Lower lobe of right lung (tissue), 2 donors: ENCODE measurements around the gene SPAG16. TPM values are rescaled to one million over a fixed set of nuclear protein-coding genes. Genes with fewer than 3 reads are reported as not detected.

Experiments used
- ATAC-seq, 2 donors: fragments of 200-7000 bp; cut with Tn5 transposase; one replicate each; pipeline ENCODE4 v1.9.1; 2020 to 2022; ENCODE audit warnings: mild to moderate bottlenecking in 2 of 2, moderate library complexity in 2 of 2
- DNase-seq: peaks from one replicate; pipeline ENCODE4 v3.0.0-alpha.2; 2020
- H3K27ac ChIP-seq: fragments of 200-600 bp; one replicate; pipeline ENCODE4 v1.8.0; 2022
- H3K27me3 ChIP-seq: fragments of 200-600 bp; one replicate; pipeline ENCODE4 v1.8.0; 2022; ENCODE audit warnings: low read depth
- H3K36me3 ChIP-seq: fragments of 200-600 bp; one replicate; pipeline ENCODE4 v1.8.0; 2022; ENCODE audit warnings: mild to moderate bottlenecking
- H3K4me1 ChIP-seq: fragments of 200-600 bp; one replicate; pipeline ENCODE4 v1.8.0; 2022
- H3K4me3 ChIP-seq: fragments of 200-600 bp; one replicate; pipeline ENCODE4 v1.8.0; 2022; ENCODE audit warnings: mild to moderate bottlenecking
- H3K9me3 ChIP-seq: fragments of 200-600 bp; one replicate; pipeline ENCODE4 v1.8.0; 2022
- intact Hi-C: fragments of 100-400 bp; cut with DNase I; formaldehyde crosslinking; loops from one replicate; pipeline ENCODE4 v1.11.0; 2022
- total RNA-seq: library from RNA; stranded (reverse); fragmentation: NEBNext Ultra II Directional; extraction: Animal tissue kit (Norgen Biotek cat#: 25700); gene quantifications from one replicate; pipeline ENCODE4 v1.2.1, GENCODE V29; 2021
- TF ChIP-seq, protein P1 (sequence below): fragments of 200-600 bp; IDR thresholded peaks from one replicate; pipeline ENCODE4 v1.8.0; 2022; ENCODE audit warnings: antibody characterized with exemption, mild to moderate bottlenecking
- donor health status: DM: no; HTN: yes; CAD: no; lungs with severe emphysema.

SPAG16 gene
- total RNA-seq, 1 donor from 2014 or later, result 16.7 TPM

DNA sequence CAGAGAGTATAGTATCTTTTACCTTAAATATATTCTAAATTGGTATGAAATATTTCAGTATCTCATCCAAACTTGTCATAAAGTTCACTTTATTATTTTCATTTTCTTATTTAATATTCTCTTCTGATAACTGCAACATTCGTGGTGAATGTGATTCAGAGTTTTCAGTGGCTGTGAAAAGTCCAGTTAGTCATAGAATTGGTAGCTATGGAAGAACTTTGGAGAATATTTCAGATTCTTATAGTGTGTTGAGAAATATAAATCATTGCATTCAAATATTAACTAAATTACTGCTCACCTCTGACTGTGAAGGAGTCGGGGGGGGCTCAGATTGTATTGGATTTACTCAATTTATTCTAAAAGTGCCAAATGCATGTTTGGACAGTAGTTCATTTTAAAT is 948.0 kb downstream of the SPAG16 start:
- TF ChIP-seq, protein P1, sequence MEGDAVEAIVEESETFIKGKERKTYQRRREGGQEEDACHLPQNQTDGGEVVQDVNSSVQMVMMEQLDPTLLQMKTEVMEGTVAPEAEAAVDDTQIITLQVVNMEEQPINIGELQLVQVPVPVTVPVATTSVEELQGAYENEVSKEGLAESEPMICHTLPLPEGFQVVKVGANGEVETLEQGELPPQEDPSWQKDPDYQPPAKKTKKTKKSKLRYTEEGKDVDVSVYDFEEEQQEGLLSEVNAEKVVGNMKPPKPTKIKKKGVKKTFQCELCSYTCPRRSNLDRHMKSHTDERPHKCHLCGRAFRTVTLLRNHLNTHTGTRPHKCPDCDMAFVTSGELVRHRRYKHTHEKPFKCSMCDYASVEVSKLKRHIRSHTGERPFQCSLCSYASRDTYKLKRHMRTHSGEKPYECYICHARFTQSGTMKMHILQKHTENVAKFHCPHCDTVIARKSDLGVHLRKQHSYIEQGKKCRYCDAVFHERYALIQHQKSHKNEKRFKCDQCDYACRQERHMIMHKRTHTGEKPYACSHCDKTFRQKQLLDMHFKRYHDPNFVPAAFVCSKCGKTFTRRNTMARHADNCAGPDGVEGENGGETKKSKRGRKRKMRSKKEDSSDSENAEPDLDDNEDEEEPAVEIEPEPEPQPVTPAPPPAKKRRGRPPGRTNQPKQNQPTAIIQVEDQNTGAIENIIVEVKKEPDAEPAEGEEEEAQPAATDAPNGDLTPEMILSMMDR, result no peak
- H3K4me3 ChIP-seq, result no peak overlapping the region
- DNase-seq, result no peak
- no peaks in the 10 kb centered on the region for H3K9me3 ChIP-seq
- intact Hi-C loops, result no loop called here
- H3K27me3 ChIP-seq, result no peaks in the 10 kb centered on the region
- no peak overlapping the region for H3K27ac ChIP-seq
- no peaks in the 10 kb centered on the region for H3K36me3 ChIP-seq
- no peaks in the 10 kb centered on the region for H3K4me1 ChIP-seq
- ATAC-seq, result no peak

DNA sequence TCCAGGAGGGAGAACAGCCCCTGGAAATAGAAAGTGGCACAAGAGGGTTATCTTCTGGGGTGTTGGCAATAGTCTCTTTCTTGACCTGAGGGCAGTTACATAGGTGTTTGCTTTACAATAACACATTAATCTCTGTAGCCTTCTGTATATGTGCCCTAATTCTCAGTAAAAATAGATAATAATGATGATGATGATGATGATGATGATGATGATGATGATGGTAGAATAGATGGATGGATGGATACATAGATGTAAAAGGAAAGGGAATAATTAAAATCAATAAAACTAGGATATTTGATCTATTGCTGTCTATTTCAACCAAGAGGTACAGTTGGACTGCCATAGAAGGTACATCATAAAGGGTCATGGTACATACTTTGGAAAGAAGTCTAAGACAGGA is 948.9 kb downstream of the SPAG16 start:
- H3K27me3 ChIP-seq, result no peaks in the 10 kb centered on the region
- intact Hi-C loops, result no loop called here
- ATAC-seq (no peak), DNase-seq (no peak)
- H3K9me3 ChIP-seq, result no peaks in the 10 kb centered on the region
- H3K36me3 ChIP-seq, result no peaks in the 10 kb centered on the region
- no peaks in the 10 kb centered on the region for H3K4me1 ChIP-seq
- TF ChIP-seq, protein P1, result no peak
- H3K27ac ChIP-seq, result no peak overlapping the region
- no peak overlapping the region for H3K4me3 ChIP-seq

DNA sequence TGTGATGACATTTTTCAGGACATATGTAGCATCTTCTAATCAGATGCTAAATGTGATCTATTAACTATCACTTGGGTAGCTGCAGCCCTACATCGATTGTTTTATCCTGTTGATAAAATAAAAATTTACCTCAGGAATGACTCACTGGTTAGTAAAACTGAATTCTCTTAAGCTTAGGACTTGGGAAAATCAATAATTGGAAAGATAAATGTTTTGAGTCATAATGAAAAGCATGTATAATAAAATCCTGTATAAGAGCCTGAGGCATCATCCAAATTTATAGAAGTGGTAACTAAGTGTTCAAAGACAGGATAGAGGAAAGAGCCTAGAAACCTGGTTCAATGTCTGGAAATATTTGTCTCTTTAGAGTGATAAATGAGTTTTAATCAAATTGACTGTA is 958.5 kb downstream of the SPAG16 start:
- Histone ChIP-seq H3K4me3 (no peak overlapping the region), H3K27ac (no peak overlapping the region), H3K36me3 (no peaks in the 10 kb centered on the region), H3K9me3 (no peaks in the 10 kb centered on the region), H3K27me3 (no peaks in the 10 kb centered on the region), H3K4me1 (no peaks in the 10 kb centered on the region)
- TF ChIP-seq, protein P1, result no peak
- intact Hi-C loops, result no loop called here
- no peak for DNase-seq
- no peak for ATAC-seq

DNA sequence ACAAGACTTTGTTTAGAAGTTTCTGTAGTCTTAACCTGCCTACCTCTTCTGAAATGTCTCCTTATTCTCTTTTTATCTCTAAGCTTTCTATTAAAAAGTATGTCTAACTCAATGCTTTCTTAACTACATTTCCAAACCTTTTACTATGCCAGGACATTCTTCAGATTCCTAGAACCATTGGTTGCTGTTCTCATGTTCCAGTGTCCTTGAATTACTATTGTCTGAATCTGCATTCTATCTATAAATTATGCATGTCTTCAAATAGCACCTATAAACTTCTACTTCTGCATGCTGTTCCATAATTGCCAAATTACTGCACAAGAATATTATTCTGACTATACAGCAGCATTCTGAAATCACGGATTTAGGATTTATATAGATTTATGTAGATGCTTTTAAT is 960.6 kb downstream of the SPAG16 start:
- TF ChIP-seq, protein P1, result no peak
- H3K27ac ChIP-seq, result no peak overlapping the region
- H3K27me3 ChIP-seq, result no peaks in the 10 kb centered on the region
- H3K4me1 ChIP-seq, result no peaks in the 10 kb centered on the region
- ATAC-seq (no peak), DNase-seq (no peak)
- intact Hi-C loops, result no loop called here
- no peaks in the 10 kb centered on the region for H3K9me3 ChIP-seq
- H3K36me3 ChIP-seq, result no peaks in the 10 kb centered on the region
- H3K4me3 ChIP-seq, result no peak overlapping the region

DNA sequence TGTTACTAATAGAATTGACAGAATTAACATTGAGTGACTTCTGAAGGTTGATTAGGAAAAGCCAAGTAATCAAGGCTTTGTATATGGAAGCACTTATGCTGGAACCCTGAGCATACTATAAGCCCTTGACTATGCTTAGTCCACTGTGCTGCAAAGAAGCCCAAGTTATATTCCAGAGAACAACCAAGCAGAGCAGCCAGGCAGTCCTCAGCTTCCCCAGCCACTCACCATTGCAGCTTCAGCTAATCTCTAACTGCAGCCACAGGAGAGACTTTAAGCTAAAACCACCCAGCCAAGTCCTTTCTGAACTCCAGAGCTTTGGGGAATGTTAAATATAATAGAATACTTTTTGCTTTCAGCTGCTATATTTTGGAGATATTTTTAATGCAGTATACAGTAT is 962.2 kb downstream of the SPAG16 start:
- no peaks in the 10 kb centered on the region for H3K36me3 ChIP-seq
- TF ChIP-seq, protein P1, result no peak
- intact Hi-C loops, result no loop called here
- H3K4me3 ChIP-seq, result no peak overlapping the region
- H3K9me3 ChIP-seq, result no peaks in the 10 kb centered on the region
- ATAC-seq (no peak), DNase-seq (no peak)
- no peaks in the 10 kb centered on the region for H3K4me1 ChIP-seq
- no peak overlapping the region for H3K27ac ChIP-seq
- H3K27me3 ChIP-seq, result no peaks in the 10 kb centered on the region

DNA sequence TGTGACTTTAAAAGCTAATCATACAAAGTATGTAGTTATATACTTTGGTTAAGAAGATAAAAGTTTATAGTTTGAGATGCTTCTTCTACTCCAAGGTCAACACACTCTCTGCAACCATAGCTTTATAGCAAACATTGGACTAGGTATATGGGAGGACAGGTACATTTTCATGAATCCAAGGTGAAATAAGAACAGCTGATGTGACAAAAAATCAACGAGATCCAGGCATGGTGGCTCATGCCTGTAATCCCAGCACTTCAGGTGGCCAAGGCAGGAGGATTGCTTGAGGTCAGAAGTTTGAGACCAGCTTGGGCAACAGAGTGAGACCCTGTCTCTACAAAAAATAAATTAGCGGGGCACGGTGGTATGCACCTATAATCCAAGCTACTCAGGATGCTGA is 963.3 kb downstream of the SPAG16 start:
- Histone ChIP-seq H3K36me3 (no peaks in the 10 kb centered on the region), H3K4me3 (no peak overlapping the region), H3K27me3 (no peaks in the 10 kb centered on the region), H3K4me1 (no peaks in the 10 kb centered on the region), H3K27ac (no peak overlapping the region), H3K9me3 (no peaks in the 10 kb centered on the region)
- ATAC-seq, result no peak
- TF ChIP-seq, protein P1, result no peak
- no peak for DNase-seq
- intact Hi-C loops, result no loop called here
